SKM-1 treated with dmso at 0.1 percent for 144 hours (cell line): ENCODE results near the gene GCSAM.

Experiments
- DNase-seq: peaks from one replicate; lab custom pipeline; 2025; ENCODE audit not compliant: unreplicated experiment; lab: John Stamatoyannopoulos, UW

Gene GCSAM

DNA sequence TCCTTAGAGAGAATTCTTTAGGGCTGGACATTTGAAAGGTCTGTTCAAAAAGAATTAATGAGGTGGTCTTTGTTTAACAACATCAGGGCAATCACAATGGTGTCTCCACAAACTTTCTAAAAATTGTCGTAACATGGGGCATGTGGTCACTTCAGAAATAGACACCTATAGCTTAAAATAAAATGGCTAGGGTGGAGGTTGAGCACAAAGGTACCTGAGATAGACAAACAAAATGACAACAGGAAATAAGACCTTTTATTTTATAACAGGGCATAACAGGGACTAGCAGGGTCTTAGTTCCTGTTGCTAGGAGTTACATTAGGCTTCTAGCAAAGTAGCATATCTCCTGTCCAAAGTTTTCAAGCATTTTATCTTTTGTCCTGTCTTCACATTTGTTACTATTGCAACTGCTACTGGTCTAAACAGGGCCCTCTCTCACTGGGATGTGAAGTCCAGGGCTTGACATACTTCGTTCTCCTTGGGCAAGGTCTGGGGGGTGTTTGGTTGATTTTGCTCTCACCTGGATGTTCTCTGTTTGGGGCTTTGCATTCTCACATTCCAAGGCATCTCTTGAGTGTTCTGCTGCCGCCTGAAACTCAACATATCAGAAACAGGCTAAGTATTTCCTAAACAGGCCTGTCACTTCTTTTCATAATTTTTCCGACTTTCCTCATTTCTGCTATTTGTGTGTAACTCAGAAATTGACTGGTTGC is 3.0 kb downstream of the GCSAM start:
- DNase-seq: no peak

DNA sequence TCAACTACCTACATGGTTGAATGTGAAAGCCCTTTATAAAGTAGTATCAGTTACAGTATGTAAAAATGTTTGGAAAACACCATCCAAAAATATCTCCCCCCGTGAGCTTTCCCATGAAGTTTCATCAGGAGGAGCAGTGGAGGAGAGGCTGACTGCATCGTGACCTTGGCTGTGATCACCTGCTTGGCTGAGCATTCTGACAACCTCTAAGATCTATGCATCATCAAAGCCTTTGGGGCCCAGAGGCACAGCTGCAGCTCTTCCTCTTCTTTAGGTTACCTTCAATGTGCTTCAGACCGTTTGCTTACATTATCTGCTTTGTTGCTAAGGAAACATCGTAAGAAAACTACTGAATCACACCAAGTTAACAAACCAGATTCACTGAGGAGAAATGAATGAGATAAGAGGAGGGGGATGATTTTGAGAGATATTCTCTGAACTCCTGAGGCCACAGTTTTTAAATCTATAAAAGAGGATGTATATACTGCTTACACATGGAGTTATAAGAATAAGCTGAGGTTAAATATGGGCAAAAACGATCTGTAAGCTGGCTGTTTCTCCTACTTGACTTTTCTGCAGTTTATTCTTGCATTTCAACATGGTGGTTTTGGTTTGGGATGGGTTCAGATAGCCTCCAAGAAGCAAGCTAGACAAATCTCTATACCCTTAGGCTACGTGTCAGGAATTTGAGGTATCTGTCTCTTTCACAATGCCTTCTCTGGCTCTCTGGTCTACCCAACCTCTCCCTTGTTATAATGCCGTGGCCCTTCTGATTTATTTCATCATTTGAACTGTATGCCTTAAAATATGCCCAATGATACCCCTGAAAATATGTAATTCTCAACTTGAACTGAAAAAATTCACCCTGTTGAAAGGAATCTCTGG is 4.0 kb downstream of the GCSAM start:
- no peak for DNase-seq

DNA sequence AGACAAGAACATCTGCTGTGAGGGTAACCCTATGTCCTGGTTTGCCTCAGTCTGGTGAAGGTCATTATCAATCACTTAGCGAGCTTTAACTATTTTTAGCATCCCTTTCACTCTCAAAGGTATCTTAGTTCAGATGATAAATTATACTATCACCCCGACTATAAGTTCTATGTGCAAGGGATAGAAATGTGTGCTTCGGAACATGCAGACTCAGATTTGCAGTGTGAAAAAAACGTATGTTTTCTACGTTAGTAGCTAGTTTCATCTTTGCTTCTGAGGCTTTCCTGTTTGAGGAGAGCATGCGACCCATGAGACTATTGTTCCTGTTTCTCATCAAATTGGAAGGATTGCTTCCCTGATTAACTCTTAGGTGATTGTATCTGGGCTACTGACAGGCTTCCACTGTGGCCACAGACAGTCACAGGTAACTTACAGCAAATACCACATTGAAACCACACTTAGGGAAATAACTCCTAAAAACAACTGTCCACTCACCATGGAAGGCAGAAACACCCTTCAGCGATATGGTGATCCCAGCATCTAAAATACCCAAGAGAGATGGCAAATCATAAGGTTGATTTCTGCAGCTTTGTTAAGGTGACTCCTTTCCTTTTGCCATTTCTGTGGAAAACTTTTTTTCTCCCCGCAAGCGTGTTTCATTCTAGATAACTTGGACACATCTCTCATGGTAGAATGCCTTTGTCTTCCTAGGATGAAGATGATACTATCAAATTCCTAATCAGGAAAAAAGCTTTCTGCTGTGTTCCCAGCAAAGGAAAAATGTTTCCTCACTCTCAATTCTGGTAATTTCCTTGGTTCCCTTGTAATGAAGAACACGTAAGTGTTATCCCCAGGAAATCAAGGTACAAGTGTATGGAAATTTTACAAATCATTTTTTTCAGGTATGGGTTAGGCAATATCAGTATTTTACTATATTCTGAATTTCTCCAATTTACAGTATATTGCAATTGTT is 5.2 kb downstream of the GCSAM start:
- no peak for DNase-seq

DNA sequence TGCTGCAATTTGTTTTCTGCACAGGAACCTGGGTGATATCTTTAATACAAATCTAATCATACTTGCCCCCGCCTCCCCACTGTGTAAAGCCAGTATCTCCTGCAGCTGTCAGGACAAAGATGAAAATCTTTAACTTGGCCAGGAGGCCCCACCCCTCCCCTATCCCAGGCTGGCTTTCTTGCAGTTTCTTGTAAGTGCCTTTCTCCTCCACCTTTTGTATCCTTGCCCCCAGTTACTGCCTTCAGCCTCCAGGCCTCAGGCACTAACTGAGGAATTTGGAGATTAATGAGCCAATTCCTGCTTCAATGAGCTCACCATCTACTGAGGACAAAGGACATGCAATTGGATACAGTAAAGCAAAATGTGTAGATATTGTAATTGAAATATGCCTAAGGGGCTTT is 6.5 kb downstream of the GCSAM start:
- DNase-seq: no peak

DNA sequence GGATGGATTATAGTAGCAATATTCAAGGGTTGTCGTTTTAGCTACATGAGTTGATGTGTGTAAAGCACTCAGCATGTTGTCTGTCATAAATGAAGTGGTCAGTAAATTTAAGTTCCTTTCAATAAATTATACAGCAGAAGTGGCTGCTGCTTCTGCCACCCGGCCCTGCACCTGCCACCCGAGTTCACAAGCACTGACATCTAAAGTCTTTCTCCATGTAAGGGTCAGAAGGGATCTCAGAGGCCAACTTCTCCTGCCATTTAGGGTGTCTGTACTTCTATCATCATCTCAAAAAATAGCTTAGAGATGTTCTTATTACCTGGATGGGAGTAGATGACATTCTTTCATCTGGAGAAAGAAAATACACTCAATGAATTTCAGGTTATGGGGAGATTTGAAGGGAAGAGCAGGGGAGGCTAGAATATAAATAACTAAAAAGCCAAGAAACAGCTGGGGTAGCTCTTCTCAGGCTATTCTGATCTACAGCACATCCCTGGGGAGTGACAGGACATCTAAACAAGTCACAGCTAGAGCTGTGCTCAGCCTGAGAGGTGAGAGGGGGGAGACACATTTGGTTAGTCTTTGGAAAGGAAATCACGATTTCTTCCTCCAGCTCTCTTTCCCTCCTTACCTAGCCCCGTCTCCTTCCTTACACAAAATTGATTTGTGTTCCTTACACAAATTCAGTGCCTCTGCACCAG is 8.0 kb downstream of the GCSAM start:
- no peak for DNase-seq

DNA sequence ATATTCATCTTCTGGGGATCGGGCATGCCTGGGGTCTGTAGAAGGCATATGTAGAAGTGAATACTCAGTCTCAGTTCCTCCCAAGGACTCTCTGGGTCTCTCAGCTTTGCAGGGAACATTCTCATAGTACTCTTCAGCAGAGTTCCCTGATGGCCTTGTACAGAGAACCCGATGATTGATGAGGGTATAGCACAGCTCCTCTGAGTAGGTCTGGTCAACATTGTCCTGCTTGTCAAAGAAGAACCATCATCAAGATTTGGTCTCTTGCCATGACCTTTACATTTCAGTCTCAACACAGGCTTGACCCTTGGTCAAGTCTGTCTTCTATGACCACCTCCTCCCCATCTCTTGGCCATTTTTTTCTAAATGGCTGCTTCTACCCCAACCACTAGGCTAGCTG is 9.5 kb downstream of the GCSAM start:
- no peak for DNase-seq

DNA sequence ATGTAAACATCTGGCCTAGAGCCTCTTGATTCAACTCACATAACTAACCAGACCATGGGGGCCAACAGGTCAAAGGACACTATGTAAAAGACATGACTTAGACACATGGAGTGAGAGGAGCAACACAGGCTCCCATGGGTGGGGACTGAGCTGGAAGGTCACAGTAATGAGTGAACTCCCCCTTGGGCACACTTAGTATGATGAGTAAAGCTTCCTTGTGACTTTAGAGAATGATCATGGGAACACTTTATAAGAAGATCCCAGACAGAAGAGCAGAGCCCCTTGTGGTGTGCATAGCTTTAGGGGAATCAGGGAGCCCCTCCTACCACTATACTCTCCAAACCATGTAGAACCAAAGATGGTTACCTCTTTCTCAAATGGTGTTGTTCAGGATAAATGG is 10.2 kb downstream of the GCSAM start:
- no peak for DNase-seq

DNA sequence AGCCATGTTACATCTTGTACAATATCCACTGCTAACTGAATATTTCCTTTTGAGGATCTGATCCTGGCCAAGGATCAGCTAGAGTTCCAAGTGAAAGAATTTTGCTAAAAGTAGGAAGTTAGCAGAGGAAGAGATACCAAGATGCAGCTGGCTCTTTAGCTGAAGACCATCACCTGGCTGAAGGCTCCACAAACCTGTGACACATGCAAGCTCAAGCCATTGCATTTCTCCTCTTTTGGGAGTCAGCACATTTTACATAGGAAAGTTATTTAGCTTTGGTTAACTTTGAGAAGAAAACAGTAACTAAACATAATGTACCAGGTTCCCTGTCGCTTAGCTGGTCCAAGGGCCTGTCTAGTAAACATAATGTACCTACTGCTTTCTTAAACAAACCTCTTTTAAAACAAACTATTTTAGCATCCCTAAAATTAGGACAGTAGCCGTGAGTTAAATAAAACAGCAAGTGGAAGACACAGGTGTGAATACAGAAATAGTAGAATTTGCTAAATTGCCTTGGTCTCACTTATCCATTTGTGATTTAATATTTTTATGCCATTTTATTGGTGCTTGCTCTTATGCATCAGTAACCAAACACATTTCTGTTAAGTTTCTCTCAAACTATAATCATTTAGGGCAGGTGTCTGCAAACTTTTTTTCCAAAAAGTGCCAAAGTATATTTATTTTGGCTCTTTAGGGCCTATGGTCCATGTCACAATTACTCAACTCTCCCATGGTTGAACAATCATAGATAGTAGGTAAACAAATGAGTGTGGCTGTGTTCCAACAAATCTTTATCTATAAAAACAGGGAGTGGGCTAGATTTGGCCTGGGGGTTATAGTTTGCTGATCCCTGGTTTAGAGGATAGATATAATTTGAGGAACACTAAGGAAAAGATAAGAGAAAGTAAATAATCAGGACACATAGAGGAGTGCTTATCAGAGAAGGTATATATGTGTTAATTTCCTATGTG is 11.2 kb downstream of the GCSAM start:
- DNase-seq: no peak

DNA sequence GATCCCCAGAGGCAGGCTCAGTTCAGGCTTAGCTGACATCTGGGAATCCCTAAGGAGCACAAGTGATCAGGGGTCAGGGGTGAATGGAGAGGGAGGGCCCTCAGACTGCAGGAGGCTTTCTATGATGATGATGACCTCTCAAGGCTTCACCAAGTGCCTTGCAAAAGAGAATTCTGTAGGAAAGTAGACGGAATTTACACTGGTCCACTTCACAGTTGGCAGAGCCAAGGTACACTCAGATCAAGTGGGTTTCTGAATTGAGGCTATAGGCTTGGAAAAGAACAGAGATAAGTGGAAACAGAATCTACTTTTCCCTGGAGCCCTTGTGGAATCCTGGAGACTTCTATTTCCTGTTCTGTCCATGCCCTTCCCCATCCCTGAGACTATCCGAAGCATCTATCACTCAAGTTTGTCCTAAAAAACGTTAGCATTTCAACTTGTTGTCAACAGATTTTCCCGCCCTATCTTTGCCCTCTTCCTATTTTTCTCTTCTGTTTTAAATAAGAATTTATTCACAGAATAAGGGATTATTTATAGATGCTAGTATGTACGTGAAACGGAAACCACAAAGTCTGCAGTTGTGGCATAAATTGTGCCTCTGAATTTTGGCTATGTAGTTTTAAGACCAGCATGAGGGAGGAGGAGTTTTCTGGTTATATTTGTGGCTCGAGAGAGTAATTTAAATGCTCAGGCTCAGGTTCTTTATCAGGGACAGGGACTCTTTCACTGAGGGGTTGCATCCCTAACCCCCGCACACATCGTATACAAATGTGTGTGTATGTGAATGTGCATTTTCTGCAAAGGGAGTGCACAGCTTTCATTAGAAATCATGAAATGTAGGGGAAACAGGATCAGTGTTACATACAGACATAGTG is 12.8 kb downstream of the GCSAM start:
- DNase-seq: no peak

DNA sequence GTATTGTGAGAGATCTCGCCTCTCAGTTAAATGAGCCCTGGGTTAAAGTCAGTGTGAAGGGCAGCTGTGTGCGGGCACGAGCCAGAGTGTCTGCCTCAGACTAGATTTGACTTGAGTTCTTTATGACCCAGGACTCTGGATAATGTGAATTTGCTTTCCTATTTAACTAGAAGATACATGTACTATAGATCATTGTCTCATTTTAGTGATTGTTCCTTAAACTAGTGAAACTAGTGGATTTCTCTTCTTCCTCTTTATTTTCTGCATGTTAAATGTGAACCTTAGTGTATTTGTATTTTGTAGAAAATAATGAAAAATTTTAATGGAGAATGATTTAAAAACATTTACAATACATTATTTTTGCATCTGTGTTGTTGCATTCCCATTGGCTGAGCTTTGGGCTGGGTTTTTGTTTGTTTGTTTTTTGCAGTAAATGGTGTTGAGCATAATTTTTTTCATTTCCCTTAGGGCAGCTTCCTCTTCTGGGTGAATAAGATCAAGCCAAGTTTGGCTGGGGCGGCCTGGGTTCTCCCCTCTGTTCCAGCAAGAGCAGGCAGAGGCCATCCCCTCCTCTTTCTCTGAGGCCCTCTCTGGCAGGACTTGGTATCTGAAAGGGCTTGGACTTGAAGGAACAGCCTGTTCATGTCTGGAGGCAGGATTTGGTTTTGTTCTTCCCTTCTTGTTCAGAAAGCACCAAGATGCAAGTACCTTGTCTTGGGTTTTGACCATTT is 15.0 kb downstream of the GCSAM start:
- peak; percentile 8 for DNase-seq

DNA sequence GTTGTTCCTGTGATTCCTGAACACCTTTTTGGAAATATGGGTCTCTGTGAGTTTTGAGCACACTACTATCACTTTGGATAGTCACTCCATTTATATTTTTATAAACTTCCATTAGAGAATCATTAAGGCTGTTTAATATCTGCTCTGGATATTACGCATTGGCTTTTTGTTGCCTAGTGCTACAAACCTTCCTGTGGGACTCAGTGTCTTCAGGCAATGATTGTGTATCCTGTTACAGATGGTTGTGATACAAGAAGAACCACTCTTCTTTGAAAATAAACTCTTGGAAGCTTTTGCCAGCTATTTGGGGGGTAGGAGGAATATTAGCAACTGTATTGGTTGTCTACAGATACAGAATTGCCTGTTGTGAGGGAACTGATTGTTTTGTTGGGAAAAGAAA is 15.6 kb downstream of the GCSAM start:
- no peak for DNase-seq

DNA sequence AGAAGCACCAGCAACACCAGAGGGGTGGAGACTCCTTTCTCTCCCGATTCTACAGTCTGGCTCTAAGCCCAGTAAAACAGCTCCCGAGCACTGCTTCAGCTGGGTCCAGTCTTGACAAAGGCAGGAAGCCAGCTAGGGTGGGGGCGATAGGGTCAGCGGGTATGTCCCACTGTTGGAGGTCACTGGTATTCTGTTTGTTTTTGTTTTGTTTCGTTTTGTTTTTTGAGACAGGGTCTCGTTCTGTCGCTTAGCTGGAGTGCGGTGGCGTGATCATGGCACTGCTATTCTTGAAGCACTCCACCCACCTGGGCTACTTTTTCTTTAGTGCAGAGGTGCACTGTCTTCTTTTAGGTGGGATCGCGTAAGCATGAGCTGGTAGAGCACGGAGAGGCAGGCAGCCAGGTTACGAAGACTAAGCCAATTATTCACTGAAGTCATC is 16.3 kb downstream of the GCSAM start:
- no peak for DNase-seq

DNA sequence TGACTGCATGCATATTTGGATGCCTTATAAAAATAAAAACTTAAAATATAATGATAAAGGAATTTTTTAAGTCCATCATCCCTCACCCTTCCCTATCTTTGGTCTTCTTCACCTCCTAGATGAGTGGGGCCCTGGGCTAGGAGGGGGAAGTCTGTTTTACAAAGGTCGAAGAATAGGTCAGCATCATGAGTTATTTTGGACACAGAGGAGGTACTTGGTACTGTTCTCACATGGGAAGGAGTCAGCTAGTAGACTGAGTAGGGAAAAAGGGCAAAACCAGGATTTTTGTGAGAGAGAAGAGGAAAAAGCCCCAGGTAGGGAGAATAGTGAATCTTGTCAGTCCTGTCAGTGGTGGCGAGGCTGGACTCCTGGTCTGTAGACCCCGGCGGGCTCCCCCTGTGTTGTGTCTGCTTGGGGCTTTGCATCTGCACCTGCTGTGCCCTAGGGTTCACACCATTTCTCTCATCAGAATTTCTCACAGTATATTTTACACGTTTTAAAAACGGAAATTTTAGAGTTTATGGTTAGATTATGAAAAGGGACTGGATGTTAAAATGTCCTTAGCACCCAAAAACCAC is 17.2 kb downstream of the GCSAM start:
- DNase-seq: no peak

DNA sequence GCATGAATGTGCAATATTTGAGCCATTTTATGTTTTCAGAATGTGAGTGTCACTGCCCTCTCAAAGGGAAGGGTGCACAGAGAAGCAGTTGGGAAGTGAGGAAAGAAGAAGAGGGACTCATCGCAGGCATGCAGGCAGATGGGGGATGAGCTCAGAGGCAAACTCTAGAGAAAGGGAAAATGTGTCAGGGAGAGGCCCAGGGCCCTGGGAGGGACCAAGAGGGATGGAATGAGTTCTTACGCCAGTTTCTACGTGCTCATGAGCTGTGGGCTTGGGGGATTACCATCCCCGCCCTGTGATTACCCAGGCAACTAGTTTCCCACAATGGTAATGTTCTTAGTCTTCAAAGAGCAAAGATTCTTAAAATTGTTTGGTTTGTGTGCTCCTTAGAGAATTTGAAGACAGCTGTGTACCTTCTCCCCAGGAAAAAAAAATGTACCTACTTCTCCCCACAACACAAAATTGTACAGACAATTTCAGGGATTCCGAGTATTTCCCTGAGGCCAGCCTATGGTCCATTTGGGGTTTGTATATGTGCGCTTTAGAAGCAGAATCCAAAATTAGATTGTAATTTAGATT is 17.8 kb downstream of the GCSAM start:
- no peak for DNase-seq

DNA sequence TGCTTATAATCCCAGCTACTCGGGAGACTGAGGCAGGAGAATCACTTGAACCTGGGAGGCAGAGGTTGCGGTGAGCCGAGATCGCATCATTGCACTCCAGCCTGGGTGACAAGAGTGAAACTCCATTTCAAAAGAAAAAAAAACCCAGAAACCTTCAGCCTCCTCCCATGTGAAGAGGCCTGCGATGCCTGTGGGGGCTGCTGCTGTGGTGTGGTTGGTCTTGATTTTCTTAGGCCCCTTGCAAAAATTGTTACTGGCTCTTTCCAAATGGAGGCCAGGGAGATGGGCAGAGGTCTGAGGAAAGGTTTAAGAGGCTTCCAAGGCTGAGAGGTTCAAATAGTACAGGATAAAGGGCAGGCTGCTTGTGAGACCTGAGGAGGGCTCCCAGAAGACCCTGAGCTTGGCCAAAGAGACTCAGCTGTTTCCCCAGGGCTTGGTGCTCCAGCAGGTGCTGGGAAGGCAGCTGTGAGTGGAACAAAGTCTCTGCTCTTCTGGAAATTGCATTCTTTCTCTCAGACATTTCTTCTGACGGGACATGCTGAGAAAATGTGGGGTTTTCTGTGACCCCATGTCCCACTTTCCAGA is 18.4 kb downstream of the GCSAM start:
- no peak for DNase-seq

DNA sequence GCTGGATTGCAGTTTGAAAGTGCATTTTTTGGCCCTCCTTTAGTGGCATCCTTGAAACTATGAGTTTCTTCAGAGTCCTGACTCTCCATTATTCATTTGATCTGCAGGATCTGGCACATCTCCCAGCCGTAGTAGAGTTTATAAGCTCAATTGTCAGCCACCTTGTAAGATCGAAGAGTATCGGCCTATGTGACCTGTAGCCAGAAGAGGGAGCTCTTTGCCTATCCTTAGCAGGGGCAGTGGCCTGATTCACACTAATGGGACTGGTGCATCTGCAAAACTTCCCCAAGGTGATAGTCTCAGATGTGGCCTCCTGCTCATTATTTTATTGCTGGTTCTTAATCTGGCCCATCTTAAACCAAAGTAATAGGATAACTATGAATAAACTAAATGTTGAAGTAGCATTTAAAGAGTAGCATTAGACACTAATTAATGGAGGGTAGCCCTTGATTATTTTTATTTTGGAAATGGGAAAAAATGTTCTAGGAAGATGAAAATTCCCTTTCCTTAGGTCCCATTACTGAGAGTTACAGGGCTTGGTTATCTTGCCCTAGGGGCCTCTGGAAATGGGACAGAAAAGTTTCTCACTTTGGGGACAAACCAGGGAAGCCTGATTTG is 21.2 kb downstream of the GCSAM start:
- peak; percentile 76 for DNase-seq
